Adrenal gland (tissue), 12 donors: ENCODE measurements around the gene ORC6. TPM values are rescaled to one million over a fixed set of nuclear protein-coding genes. Genes with fewer than 3 reads are reported as not detected.

Source experiments
- DNase-seq, 7 donors: peaks; one replicate each; pipeline ENCODE4 v3.0.0-alpha.2; 2019 to 2020
- H3K27ac ChIP-seq, 5 donors: fragments of 200-600 bp; sonication (generic) in 4 of 5; 1 replicate in 3 of 5; 2 replicates in 2 of 5; pipeline versions ENCODE4 v1.5.1 to v1.8.0; 2016 to 2020; ENCODE audit warnings: mild to moderate bottlenecking in 1 of 5
- H3K27me3 ChIP-seq: fragments of 200-600 bp; 2 replicates; pipeline ENCODE4 v1.8.0; 2021
- H3K36me3 ChIP-seq, 2 donors: fragments of 200-600 bp; replicated peaks in 1 of 2; 1 replicate in 1 of 2; 2 replicates in 1 of 2; pipeline versions ENCODE4 v1.5.1 to v1.8.0; 2018 to 2022
- H3K4me1 ChIP-seq, 2 donors: fragments of 200-600 bp; replicated peaks in 1 of 2; 1 replicate in 1 of 2; 2 replicates in 1 of 2; pipeline versions ENCODE4 v1.5.1 to v1.8.0; 2018 to 2021
- H3K4me3 ChIP-seq, 4 donors: fragments of 200-600 bp; sonication (generic) in 3 of 4; one replicate each; pipeline ENCODE4 v1.5.1; 2016 to 2018
- H3K9me3 ChIP-seq, 3 donors: fragments of 200-600 bp; sonication (generic) in 1 of 3; replicated peaks in 1 of 3; 1 replicate in 2 of 3; 2 replicates in 1 of 3; pipeline versions ENCODE4 v1.5.1 to v1.8.0; 2016 to 2021
- CTCF ChIP-seq, 6 experiments: fragments of 450-650 bp in 4 of 6; fragments of 200-600 bp in 2 of 6; sonication (generic) in 1 of 6; IDR thresholded peaks; 1 replicate in 5 of 6; 2 replicates in 1 of 6; pipeline versions ENCODE4 v1.5.1 to v1.8.0; 2016 to 2021; ENCODE audit warnings: antibody characterized with exemption in 6 of 6, mild to moderate bottlenecking in 2 of 6, moderate library complexity in 1 of 6
- POLR2A ChIP-seq, 2 donors: fragments of 450-650 bp; IDR thresholded peaks; one replicate each; pipeline ENCODE4 v1.6.1; 2017; ENCODE audit warnings: antibody characterized with exemption in 2 of 2, mild to moderate bottlenecking in 2 of 2, moderate library complexity in 1 of 2
- WGBS, 4 donors: extraction: QIAGEN DNeasy Blood & Tissue Kit in 2 of 4; methylation state at CpG; one replicate each; pipeline versions ENCODE4 v1.1.5 to v1.1.7; 2013 to 2017; 5-methylcytosine and 5-hydroxymethylcytosine counted together
- intact Hi-C, 2 donors: fragments of 100-400 bp; cut with DNase I; formaldehyde crosslinking; loops; one replicate each; pipeline versions ENCODE4 v1.14.1 to v1.15.0; 2022 to 2023
- polyA plus RNA-seq, 3 donors: library from polyadenylated mRNA; stranded (reverse); fragments of 200-250 nt in 2 of 3; fragments of 350-450 nt in 1 of 3; fragmentation: Illumina TruSeq in 1 of 3; extraction: RNeasy Lipid Tissue Mini Kit (QIAGEN cat#74804) in 1 of 3; gene quantifications; one replicate each; pipeline ENCODE4 v1.2.3, GENCODE V29; 2013 to 2014
- total RNA-seq, 9 donors: library from RNA; depleted of rRNA in 4 of 9; stranded (reverse); fragments of >200 nt in 4 of 9; fragments of 120-200 nt in 1 of 9; fragmentation: NEBNext Ultra II Directional in 1 of 9; extraction: Animal tissue kit (Norgen Biotek cat#: 25700) in 1 of 9; gene quantifications; one replicate each; pipeline versions ENCODE4 v1.1.0 to v1.2.4, GENCODE V29; 2013 to 2023
- donor health status: healthy with polysubstance abuse.
- donor health status: Bipolar disorder and iron deficiency.
- donor health status: DM: yes; HTN: yes; CAD: no.
- donor health status: DM: no; HTN: no; CAD: no.
- donor health status: DM: no; HTN: no; CAD: no.
- donor health status: DM: yes; HTN: yes; CAD: no.

Gene ORC6
- total and polyA plus RNA-seq, 12 donors: 0.55 to 16.1 (median 2.6) TPM; not detected in 1

GRCh38 chr16:46701615-46702014, 12.2 kb downstream of the ORC6 start:
- intact Hi-C loops: no loop called here
- Histone ChIP-seq H3K27ac (no peak overlapping the region), H3K9me3 (no peaks in the 10 kb centered on the region), H3K27me3 (no peaks in the 10 kb centered on the region), H3K4me1 (no peaks in the 10 kb centered on the region), H3K4me3 (no peak overlapping the region), H3K36me3 (no peaks in the 10 kb centered on the region)
- DNase-seq: no peak
- 93 to 94% (median 94%) methylated on average over 4 of the region's 4 CpGs for WGBS, 4 donors
- TF ChIP-seq CTCF (IDR thresholded peaks at IDR 0.05): no peak
- TF ChIP-seq POLR2A (IDR thresholded peaks at IDR 0.05): no peak

- Histone ChIP-seq H3K27me3 (no peaks in the 10 kb centered on the region), H3K4me1 (no peaks in the 10 kb centered on the region), H3K9me3 (no peaks in the 10 kb centered on the region), H3K36me3 (no peaks in the 10 kb centered on the region), H3K4me3 (no peak overlapping the region), H3K27ac (no peak overlapping the region)
- WGBS, 4 donors: 89 to 96% (median 93%) methylated on average over 2 of the region's 2 CpGs
- TF ChIP-seq POLR2A (IDR thresholded peaks at IDR 0.05): no peak
- no peak for TF ChIP-seq CTCF (IDR thresholded peaks at IDR 0.05)
- no peak for DNase-seq
- intact Hi-C loops: no loop called here
Measured at GRCh38 chr16:46702030-46702429, 12.6 kb downstream of the ORC6 start.

- TF ChIP-seq CTCF (IDR thresholded peaks at IDR 0.05) (no peak), POLR2A (IDR thresholded peaks at IDR 0.05) (no peak)
- Histone ChIP-seq H3K36me3 (no peaks in the 10 kb centered on the region), H3K27me3 (no peaks in the 10 kb centered on the region), H3K27ac (no peak overlapping the region), H3K9me3 (no peaks in the 10 kb centered on the region), H3K4me3 (no peak overlapping the region), H3K4me1 (peaks cover 8 to 14% of the 10 kb centered on the region in 2 donors)
- DNase-seq: no peak
- intact Hi-C loops: no loop called here
- WGBS, 4 donors: 0% methylated on average over 1 of the region's 1 CpG
Measured at GRCh38 chr16:46706642-46707041, 17.2 kb downstream of the ORC6 start.

GRCh38 chr16:46709469-46710005, 20.1 kb downstream of the ORC6 start:
- intact Hi-C loops: no loop called here
- Histone ChIP-seq H3K27me3 (no peaks in the 10 kb centered on the region), H3K4me3 (no peak overlapping the region), H3K36me3 (no peaks in the 10 kb centered on the region), H3K9me3 (no peaks in the 10 kb centered on the region), H3K4me1 (peaks cover 8 to 14% of the 10 kb centered on the region in 2 donors), H3K27ac (peak overlapping the region in 2 of 5 donors; percentile 4 to 52)
- DNase-seq: no peak
- 16 to 23% (median 17%) methylated on average over 3 of the region's 3 CpGs for WGBS, 4 donors
- no peak for TF ChIP-seq CTCF (IDR thresholded peaks at IDR 0.05)
- TF ChIP-seq POLR2A (IDR thresholded peaks at IDR 0.05): no peak
